ENCODE results near the gene C1orf52.

Gene C1orf52

GRCh38 chr1:85240174-85240601 is 19.3 kb downstream of the C1orf52 start:
- Histone ChIP-seq H3K27me3 (ENCODE audit: insufficient read depth, poor library complexity, severe bottlenecking) (no peaks in the 10 kb centered on the region), H3K27ac (replicated peaks) (no peak overlapping the region), H3K4me3 (replicated peaks; ENCODE audit: insufficient read depth, low read length) (no peak overlapping the region)
- TF ChIP-seq GABPA (IDR thresholded peaks at IDR 0.05; ENCODE audit: low read depth): no peak
- no peak for TF ChIP-seq CTCF (IDR thresholded peaks at IDR 0.05; ENCODE audit: insufficient read depth, low read length)
- no peak for TF ChIP-seq REST (IDR thresholded peaks at IDR 0.05; ENCODE audit: insufficient replicate concordance, low read depth)
- TF ChIP-seq SPI1 (IDR thresholded peaks at IDR 0.05; ENCODE audit: borderline replicate concordance, low read depth): no peak
- no peak for TF ChIP-seq POLR2AphosphoS5 (IDR thresholded peaks at IDR 0.05; ENCODE audit: low read depth)
- DNase-seq (ENCODE audit: low read depth in 1 of 2, low spot score in 1 of 2): no peak

- no peak overlapping the region for H3K27ac ChIP-seq (replicated peaks)
- no peak for DNase-seq (ENCODE audit: low read depth in 1 of 2, low spot score in 1 of 2)
- H3K4me3 ChIP-seq (replicated peaks; ENCODE audit: insufficient read depth, low read length): no peak overlapping the region
- no peaks in the 10 kb centered on the region for H3K27me3 ChIP-seq (ENCODE audit: insufficient read depth, poor library complexity, severe bottlenecking)
- TF ChIP-seq POLR2AphosphoS5 (IDR thresholded peaks at IDR 0.05; ENCODE audit: low read depth) (no peak), SPI1 (IDR thresholded peaks at IDR 0.05; ENCODE audit: borderline replicate concordance, low read depth) (no peak), GABPA (IDR thresholded peaks at IDR 0.05; ENCODE audit: low read depth) (no peak)
Measured at GRCh38 chr1:85237613-85238012, 21.8 kb downstream of the C1orf52 start.

GRCh38 chr1:85230305-85230977 is 29.0 kb downstream of the C1orf52 start:
- no peak for DNase-seq (ENCODE audit: low read depth in 1 of 2, low spot score in 1 of 2)
- TF ChIP-seq POLR2AphosphoS5 (IDR thresholded peaks at IDR 0.05; ENCODE audit: low read depth): no peak
- TF ChIP-seq CTCF (IDR thresholded peaks at IDR 0.05; ENCODE audit: insufficient read depth, low read length): no peak
- no peak for TF ChIP-seq GABPA (IDR thresholded peaks at IDR 0.05; ENCODE audit: low read depth)
- no peak for TF ChIP-seq SPI1 (IDR thresholded peaks at IDR 0.05; ENCODE audit: borderline replicate concordance, low read depth)
- TF ChIP-seq REST (IDR thresholded peaks at IDR 0.05; ENCODE audit: insufficient replicate concordance, low read depth): no peak
- Histone ChIP-seq H3K27me3 (ENCODE audit: insufficient read depth, poor library complexity, severe bottlenecking) (no peaks in the 10 kb centered on the region), H3K4me3 (replicated peaks; ENCODE audit: insufficient read depth, low read length) (no peak overlapping the region), H3K27ac (replicated peaks) (no peak overlapping the region)

GRCh38 chr1:85229574-85230097 is 29.8 kb downstream of the C1orf52 start:
- H3K4me3 ChIP-seq (replicated peaks; ENCODE audit: insufficient read depth, low read length): no peak overlapping the region
- H3K27me3 ChIP-seq (ENCODE audit: insufficient read depth, poor library complexity, severe bottlenecking): no peaks in the 10 kb centered on the region
- no peak overlapping the region for H3K27ac ChIP-seq (replicated peaks)
- TF ChIP-seq CTCF (IDR thresholded peaks at IDR 0.05; ENCODE audit: insufficient read depth, low read length): no peak
- TF ChIP-seq GABPA (IDR thresholded peaks at IDR 0.05; ENCODE audit: low read depth): no peak
- no peak for TF ChIP-seq POLR2AphosphoS5 (IDR thresholded peaks at IDR 0.05; ENCODE audit: low read depth)
- no peak for TF ChIP-seq REST (IDR thresholded peaks at IDR 0.05; ENCODE audit: insufficient replicate concordance, low read depth)
- TF ChIP-seq SPI1 (IDR thresholded peaks at IDR 0.05; ENCODE audit: borderline replicate concordance, low read depth): no peak
- no peak for DNase-seq (ENCODE audit: low read depth in 1 of 2, low spot score in 1 of 2)
